Calu3 (cell line): ENCODE results near the gene TMEM225B. TPM values are rescaled to one million over a fixed set of nuclear protein-coding genes. Genes with fewer than 3 reads are reported as not detected.

Experiments used
- BruUV-seq: library from RNA; stranded (reverse); fragments of 400-500 nt; replicated peaks from 2 replicates; lab custom pipeline; 2021; lab: Mats Ljungman, UMichigan
- CTCF ChIA-PET: fragments of 300-600 bp; sonication (Branson Sonifier 250); formaldehyde crosslinking; loops from one replicate; lab custom pipeline; 2022; ENCODE audit warnings: antibody characterized with exemption; lab: Charles Lee
- DNase-seq: peaks from one replicate; pipeline ENCODE4 v3.0.0; 2022
- H3K27ac Mint-ChIP-seq: one replicate; pipeline ENCODE4 v1.8.0; 2022; ENCODE audit warnings: mixed read lengths; ENCODE audit not compliant: unreplicated experiment
- H3K27me3 Mint-ChIP-seq: one replicate; pipeline ENCODE4 v1.8.0; 2022; ENCODE audit warnings: mixed read lengths; ENCODE audit not compliant: unreplicated experiment
- H3K36me3 Mint-ChIP-seq: one replicate; pipeline ENCODE4 v1.8.0; 2022; ENCODE audit warnings: mild to moderate bottlenecking, moderate library complexity, mixed read lengths; ENCODE audit not compliant: insufficient read depth, unreplicated experiment
- H3K4me1 Mint-ChIP-seq: one replicate; pipeline ENCODE4 v1.8.0; 2022; ENCODE audit warnings: mild to moderate bottlenecking, low read depth, mixed read lengths; ENCODE audit not compliant: unreplicated experiment
- H3K4me3 Mint-ChIP-seq: one replicate; pipeline ENCODE4 v1.8.0; 2022; ENCODE audit warnings: mild to moderate bottlenecking, low read depth, moderate library complexity, mixed read lengths; ENCODE audit not compliant: unreplicated experiment
- H3K9me3 Mint-ChIP-seq: one replicate; pipeline ENCODE4 v1.8.0; 2022; ENCODE audit warnings: low read depth, mixed read lengths; ENCODE audit not compliant: unreplicated experiment
- CTCF ChIP-seq: fragments of 200-600 bp; IDR thresholded peaks from one replicate; pipeline ENCODE4 v1.8.0; 2022; ENCODE audit warnings: antibody characterized with exemption; ENCODE audit not compliant: unreplicated experiment
- intact Hi-C: fragments of 100-400 bp; cut with micrococcal nuclease; formaldehyde crosslinking; loops from one replicate; pipeline ENCODE4 v1.10.0; 2022; ENCODE audit not compliant: unreplicated experiment
- total RNA-seq: library from RNA; stranded (reverse); gene quantifications from 2 replicates; pipeline ENCODE4 v1.2.3, GENCODE V29; 2022

Gene TMEM225B
- total RNA-seq, 1 experiment from 2014 or later, result not detected

DNA sequence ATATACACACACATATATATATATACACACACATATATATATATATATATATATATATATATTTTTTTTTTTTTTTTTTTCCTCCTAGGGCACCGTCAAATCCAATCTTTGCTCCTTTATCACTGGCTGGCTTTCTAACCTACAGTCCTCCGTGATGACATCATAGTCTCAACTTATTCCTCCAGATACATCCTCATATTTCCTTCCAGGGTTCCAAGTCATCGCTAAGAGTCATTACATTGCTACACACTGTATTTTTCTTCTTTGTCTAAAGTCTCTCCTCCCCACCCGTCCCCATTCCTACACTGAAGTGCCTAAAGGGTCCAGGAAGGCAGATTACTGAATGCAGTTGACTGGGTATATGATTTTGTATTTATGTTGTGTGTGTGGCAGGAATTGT is 45.0 kb upstream of the TMEM225B start:
- peaks cover 17% of the 10 kb centered on the region for H3K36me3 Mint-ChIP-seq
- TF ChIP-seq CTCF, result no peak
- no peak overlapping the region for H3K4me3 Mint-ChIP-seq
- no peak for DNase-seq
- no peaks in the 10 kb centered on the region for H3K4me1 Mint-ChIP-seq
- peaks cover 3% of the 10 kb centered on the region for H3K9me3 Mint-ChIP-seq
- intact Hi-C loops, result no loop called here
- no TSS peak for BruUV-seq
- no peaks in the 10 kb centered on the region for H3K27me3 Mint-ChIP-seq
- CTCF ChIA-PET, result no interaction called here
- no peak overlapping the region for H3K27ac Mint-ChIP-seq

GRCh38 chr7:99554939-99555338 is 43.1 kb upstream of the TMEM225B start:
- H3K27ac Mint-ChIP-seq, result no peak overlapping the region
- no peaks in the 10 kb centered on the region for H3K27me3 Mint-ChIP-seq
- H3K4me3 Mint-ChIP-seq, result no peak overlapping the region
- no peak for DNase-seq
- intact Hi-C loops, result no loop called here
- TF ChIP-seq CTCF, result no peak
- no peaks in the 10 kb centered on the region for H3K9me3 Mint-ChIP-seq
- no TSS peak for BruUV-seq
- H3K36me3 Mint-ChIP-seq, result peaks cover 13% of the 10 kb centered on the region
- CTCF ChIA-PET, result no interaction called here
- no peaks in the 10 kb centered on the region for H3K4me1 Mint-ChIP-seq

DNA sequence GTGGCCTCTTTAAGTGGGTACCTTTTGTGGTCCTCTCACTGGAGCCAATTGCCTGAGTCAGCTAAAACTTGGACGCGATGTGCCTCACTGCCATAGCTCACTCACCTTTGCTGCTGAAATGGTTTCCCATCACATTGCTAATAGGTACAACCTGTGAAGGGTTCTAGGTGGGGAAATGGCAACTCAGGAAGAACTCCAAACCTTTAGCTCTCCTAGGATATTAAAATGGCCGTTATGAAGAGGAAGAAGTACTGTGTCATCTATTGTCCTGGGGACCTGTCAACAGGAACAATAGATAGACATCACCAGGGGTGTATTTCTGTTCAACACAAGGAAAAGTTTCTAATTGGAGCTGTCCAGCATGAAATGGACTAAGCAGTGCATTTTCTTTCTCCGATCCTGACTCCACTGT is 40.9 kb upstream of the TMEM225B start:
- CTCF ChIA-PET, result no interaction called here
- Mint-ChIP-seq H3K36me3 (peaks cover 3% of the 10 kb centered on the region), H3K27me3 (no peaks in the 10 kb centered on the region), H3K4me1 (peaks cover 2% of the 10 kb centered on the region), H3K4me3 (no peak overlapping the region), H3K9me3 (no peaks in the 10 kb centered on the region), H3K27ac (no peak overlapping the region)
- BruUV-seq, result no TSS peak
- TF ChIP-seq CTCF, result no peak
- intact Hi-C loops, result no loop called here
- no peak for DNase-seq

DNA sequence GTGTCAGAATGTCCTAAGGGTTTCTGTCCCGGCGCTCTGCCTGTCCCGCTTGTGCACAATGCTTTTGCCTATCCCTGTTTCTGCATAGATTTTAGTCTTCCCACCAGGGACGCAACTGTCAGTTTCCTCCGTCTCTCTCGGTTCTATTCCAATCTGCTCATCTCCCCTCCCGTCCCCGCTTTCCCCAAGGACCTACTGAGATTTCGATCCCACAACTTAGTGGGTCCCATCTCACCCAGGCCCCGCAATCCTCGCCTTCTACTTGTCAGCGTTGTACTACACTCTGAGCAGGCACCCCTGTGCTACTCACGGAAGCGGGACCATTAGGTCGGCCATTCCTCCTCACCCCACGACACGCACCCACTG is 40.1 kb upstream of the TMEM225B start:
- Mint-ChIP-seq H3K4me1 (peaks cover 9% of the 10 kb centered on the region), H3K27ac (no peak overlapping the region), H3K4me3 (no peak overlapping the region), H3K27me3 (no peaks in the 10 kb centered on the region), H3K36me3 (no peaks in the 10 kb centered on the region), H3K9me3 (no peaks in the 10 kb centered on the region)
- DNase-seq, result no peak
- CTCF ChIA-PET, result no interaction called here
- BruUV-seq, result no TSS peak
- no peak for TF ChIP-seq CTCF
- intact Hi-C loops, result no loop called here
